Measurements from ENCODE around the gene ADGRB3. TPM values are rescaled to one million over a fixed set of nuclear protein-coding genes. Genes with fewer than 3 reads are reported as not detected.

Gene ADGRB3
- total and polyA plus RNA-seq, 2 donors (not counting 3 experiments of a cell fraction or from before 2014, with no cell fraction given) = not detected

DNA sequence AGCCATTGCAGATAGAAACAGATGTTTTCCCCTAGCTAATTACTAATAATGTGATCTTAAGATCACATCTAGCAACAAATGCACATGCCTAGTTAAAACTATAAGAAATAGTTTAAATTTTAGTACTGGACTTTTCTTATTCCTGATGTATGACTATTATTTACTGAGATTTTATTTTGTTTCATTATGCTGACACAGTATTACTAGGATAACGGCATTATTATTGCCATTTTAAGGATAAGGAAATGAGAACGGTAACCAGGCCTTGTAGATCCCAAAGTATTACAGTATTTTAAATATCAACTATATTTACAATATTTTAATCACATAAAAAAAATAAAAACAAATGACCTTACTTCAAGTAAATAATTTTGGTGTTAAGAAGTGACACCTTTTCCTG lies 240.3 kb downstream of the ADGRB3 start:
- TF ChIP-seq, protein P1, sequence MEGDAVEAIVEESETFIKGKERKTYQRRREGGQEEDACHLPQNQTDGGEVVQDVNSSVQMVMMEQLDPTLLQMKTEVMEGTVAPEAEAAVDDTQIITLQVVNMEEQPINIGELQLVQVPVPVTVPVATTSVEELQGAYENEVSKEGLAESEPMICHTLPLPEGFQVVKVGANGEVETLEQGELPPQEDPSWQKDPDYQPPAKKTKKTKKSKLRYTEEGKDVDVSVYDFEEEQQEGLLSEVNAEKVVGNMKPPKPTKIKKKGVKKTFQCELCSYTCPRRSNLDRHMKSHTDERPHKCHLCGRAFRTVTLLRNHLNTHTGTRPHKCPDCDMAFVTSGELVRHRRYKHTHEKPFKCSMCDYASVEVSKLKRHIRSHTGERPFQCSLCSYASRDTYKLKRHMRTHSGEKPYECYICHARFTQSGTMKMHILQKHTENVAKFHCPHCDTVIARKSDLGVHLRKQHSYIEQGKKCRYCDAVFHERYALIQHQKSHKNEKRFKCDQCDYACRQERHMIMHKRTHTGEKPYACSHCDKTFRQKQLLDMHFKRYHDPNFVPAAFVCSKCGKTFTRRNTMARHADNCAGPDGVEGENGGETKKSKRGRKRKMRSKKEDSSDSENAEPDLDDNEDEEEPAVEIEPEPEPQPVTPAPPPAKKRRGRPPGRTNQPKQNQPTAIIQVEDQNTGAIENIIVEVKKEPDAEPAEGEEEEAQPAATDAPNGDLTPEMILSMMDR (IDR thresholded peaks at IDR 0.05; ENCODE audit: extremely low read depth in 1 of 2, insufficient read depth in 1 of 2, low read depth in 1 of 2, low read length in 2 of 2) = no peak
- TF ChIP-seq MYC (IDR thresholded peaks at IDR 0.05; ENCODE audit: low read depth, low read length) (no peak), POLR2AphosphoS5 (IDR thresholded peaks at IDR 0.05; ENCODE audit: insufficient read depth, low read depth, low read length) (no peak), JUN (IDR thresholded peaks at IDR 0.05; ENCODE audit: borderline replicate concordance, insufficient read depth, insufficient read length, low read depth) (no peak), POLR2A (IDR thresholded peaks at IDR 0.05; ENCODE audit: low read depth, low read length) (no peak), FOS (IDR thresholded peaks at IDR 0.05; ENCODE audit: borderline replicate concordance, insufficient read depth, low read length) (no peak), GATA2 (IDR thresholded peaks at IDR 0.05; ENCODE audit: insufficient read depth, insufficient read length, low read depth, low read length) (no peak)
- TF ChIP-seq, protein P2, sequence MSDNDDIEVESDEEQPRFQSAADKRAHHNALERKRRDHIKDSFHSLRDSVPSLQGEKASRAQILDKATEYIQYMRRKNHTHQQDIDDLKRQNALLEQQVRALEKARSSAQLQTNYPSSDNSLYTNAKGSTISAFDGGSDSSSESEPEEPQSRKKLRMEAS (IDR thresholded peaks at IDR 0.05; ENCODE audit: insufficient read depth, insufficient read length) = no peak
- Histone ChIP-seq H3K79me2 (ENCODE audit: control insufficient read depth, insufficient read depth, low read length) (no peaks in the 10 kb centered on the region), H2AFZ (ENCODE audit: low read depth, low read length) (no peak overlapping the region), H4K20me1 (replicated peaks; ENCODE audit: control insufficient read depth, extremely low read depth, insufficient read depth, low read length) (no peaks in the 10 kb centered on the region), H3K9me3 (replicated peaks; ENCODE audit: control insufficient read depth, insufficient read depth, low read length) (no peaks in the 10 kb centered on the region), H3K36me3 (ENCODE audit: control insufficient read depth in 2 of 2, extremely low read depth in 1 of 2, insufficient read depth in 2 of 2, low read length in 2 of 2) (no peaks in the 10 kb centered on the region), H3K9ac (replicated peaks; ENCODE audit: extremely low read depth, insufficient read depth, low read length) (no peak overlapping the region), H3K9me1 (replicated peaks; ENCODE audit: control insufficient read depth, extremely low read depth, insufficient read depth, low read length) (no peaks in the 10 kb centered on the region), H3K27ac (ENCODE audit: insufficient read depth, low read depth, low read length) (no peak overlapping the region), H3K27me3 (ENCODE audit: control insufficient read depth in 2 of 2, insufficient read depth in 2 of 2, low read length in 2 of 2) (no peaks in the 10 kb centered on the region), H3K4me1 (ENCODE audit: control insufficient read depth, extremely low read depth, insufficient read depth, low read length) (no peaks in the 10 kb centered on the region), H3K4me3 (replicated peaks in 1 of 3; ENCODE audit: insufficient read depth in 1 of 3, low read depth in 1 of 3, low read length in 3 of 3) (no peak overlapping the region), H3K4me2 (ENCODE audit: insufficient read depth, low read length) (no peak overlapping the region)
- BruUV-seq (replicated peaks) = no TSS peak
- ChIA-PET POLR2A (no interaction called here), CTCF (no interaction called here)
- intact Hi-C loops (cut with micrococcal nuclease) = loop anchor here (5.0 to 10.0 kb wide), 2 partner anchors 279 to 847 kb away; no protein-coding TSS in a partner anchor
- dilution Hi-C loops (cut with MboI; ENCODE audit: extremely low pct_ligation_motif_present, low sequenced_read_pairs) = no loop called here
- FAIRE-seq (no peak), DNase-seq (ENCODE audit: low read depth, low spot score) (no peak)
